Measurements from ENCODE around the gene RALA.
"Not testable (repeated sequence)": the region's sequence is repeated elsewhere in the genome, so short reads cannot be mapped to it uniquely, and the experiment has no call there.

DNA sequence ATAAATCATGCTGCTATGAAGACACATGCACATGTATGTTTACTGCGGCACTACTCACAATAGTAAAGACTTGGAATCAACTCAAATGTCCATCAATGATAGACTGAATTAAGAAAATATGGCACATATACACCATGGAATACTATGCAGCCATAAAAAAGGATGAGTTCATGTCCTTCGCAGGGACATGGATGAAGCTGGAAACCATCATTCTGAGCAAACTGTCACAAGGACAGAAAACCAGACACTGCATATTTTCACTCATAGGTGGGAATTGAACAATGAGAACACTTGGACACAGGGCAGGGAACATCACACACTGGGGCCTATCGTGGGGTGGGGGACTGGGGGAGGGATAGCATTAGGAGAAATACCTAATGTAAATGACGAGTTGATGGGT lies 69.7 kb downstream of the RALA start:
- TF ChIP-seq, protein P1, sequence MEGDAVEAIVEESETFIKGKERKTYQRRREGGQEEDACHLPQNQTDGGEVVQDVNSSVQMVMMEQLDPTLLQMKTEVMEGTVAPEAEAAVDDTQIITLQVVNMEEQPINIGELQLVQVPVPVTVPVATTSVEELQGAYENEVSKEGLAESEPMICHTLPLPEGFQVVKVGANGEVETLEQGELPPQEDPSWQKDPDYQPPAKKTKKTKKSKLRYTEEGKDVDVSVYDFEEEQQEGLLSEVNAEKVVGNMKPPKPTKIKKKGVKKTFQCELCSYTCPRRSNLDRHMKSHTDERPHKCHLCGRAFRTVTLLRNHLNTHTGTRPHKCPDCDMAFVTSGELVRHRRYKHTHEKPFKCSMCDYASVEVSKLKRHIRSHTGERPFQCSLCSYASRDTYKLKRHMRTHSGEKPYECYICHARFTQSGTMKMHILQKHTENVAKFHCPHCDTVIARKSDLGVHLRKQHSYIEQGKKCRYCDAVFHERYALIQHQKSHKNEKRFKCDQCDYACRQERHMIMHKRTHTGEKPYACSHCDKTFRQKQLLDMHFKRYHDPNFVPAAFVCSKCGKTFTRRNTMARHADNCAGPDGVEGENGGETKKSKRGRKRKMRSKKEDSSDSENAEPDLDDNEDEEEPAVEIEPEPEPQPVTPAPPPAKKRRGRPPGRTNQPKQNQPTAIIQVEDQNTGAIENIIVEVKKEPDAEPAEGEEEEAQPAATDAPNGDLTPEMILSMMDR (IDR thresholded peaks at IDR 0.05) = not testable (repeated sequence)
- not testable (repeated sequence) for TF ChIP-seq POLR2A (IDR thresholded peaks at IDR 0.05)

All from lower leg skin (tissue), 3 donors.